Tibial nerve (tissue), 4 donors: ENCODE results near the gene AK2. TPM values are rescaled to one million over a fixed set of nuclear protein-coding genes. Genes with fewer than 3 reads are reported as not detected.

ENCODE experiments used
- DNase-seq, 2 donors: peaks; one replicate each; pipeline ENCODE4 v3.0.0-alpha.2; 2019; ENCODE audit warnings: low spot score in 2 of 2
- H3K27ac ChIP-seq, 4 donors: fragments of 200-600 bp; sonication (generic) in 3 of 4; one replicate each; pipeline ENCODE4 v1.5.1; 2017 to 2019; ENCODE audit warnings: mild to moderate bottlenecking in 1 of 4
- H3K27me3 ChIP-seq, 2 donors: fragments of 200-600 bp; sonication (generic) in 1 of 2; one replicate each; pipeline versions ENCODE4 v1.5.1 to v1.6.0; 2017 to 2019
- H3K36me3 ChIP-seq, 3 donors: fragments of 200-600 bp; sonication (generic); one replicate each; pipeline ENCODE4 v1.5.1; 2018 to 2019
- H3K4me1 ChIP-seq, 4 donors: fragments of 200-600 bp; sonication (generic) in 3 of 4; one replicate each; pipeline ENCODE4 v1.5.1; 2017 to 2019
- H3K4me3 ChIP-seq, 4 donors: fragments of 200-600 bp; sonication (generic) in 3 of 4; one replicate each; pipeline ENCODE4 v1.5.1; 2017 to 2019; ENCODE audit warnings: mild to moderate bottlenecking in 1 of 4, moderate library complexity in 1 of 4
- H3K9me3 ChIP-seq, 4 donors: fragments of 200-600 bp; sonication (generic) in 3 of 4; one replicate each; pipeline ENCODE4 v1.5.1; 2017 to 2019
- CTCF ChIP-seq, 5 experiments: fragments of 200-600 bp in 3 of 5; fragments of 450-650 bp in 2 of 5; sonication (generic) in 3 of 5; IDR thresholded peaks; one replicate each; pipeline ENCODE4 v1.5.1; 2016 to 2019; ENCODE audit warnings: antibody characterized with exemption in 5 of 5, mild to moderate bottlenecking in 3 of 5, moderate library complexity in 2 of 5
- EP300 ChIP-seq, 2 donors: sonication (generic); formaldehyde crosslinking; IDR thresholded peaks; one replicate each; pipeline ENCODE4 v1.6.1; 2017; ENCODE audit warnings: antibody characterized with exemption in 2 of 2, mild to moderate bottlenecking in 1 of 2
- POLR2A ChIP-seq, 2 donors: fragments of 450-650 bp; IDR thresholded peaks; one replicate each; pipeline ENCODE4 v1.6.1; 2017; ENCODE audit warnings: antibody characterized with exemption in 2 of 2, mild to moderate bottlenecking in 2 of 2, moderate library complexity in 2 of 2
- WGBS, 2 donors: methylation state at CpG; one replicate each; pipeline ENCODE4 v1.1.5; 2018; 5-methylcytosine and 5-hydroxymethylcytosine counted together
- total RNA-seq, 4 donors: library from RNA; depleted of rRNA; stranded (reverse); fragments of >200 nt; gene quantifications; one replicate each; pipeline ENCODE4 v1.1.0, GENCODE V29; 2016

Gene AK2
- total RNA-seq, 4 donors from 2014 or later, result 127 to 559 (median 207) TPM

GRCh38 chr1:33008051-33008914, 28.4 kb downstream of the AK2 start:
- H3K27me3 ChIP-seq, result no peaks in the 10 kb centered on the region
- peaks cover 2 to 64% (median 31%) of the 10 kb centered on the region in 4 donors for H3K4me1 ChIP-seq
- WGBS, 2 donors, result 82 to 89% methylated on average over 13 of the region's 13 CpGs
- TF ChIP-seq POLR2A (IDR thresholded peaks at IDR 0.05) (no peak), CTCF (IDR thresholded peaks at IDR 0.05) (no peak), EP300 (IDR thresholded peaks at IDR 0.05) (no peak)
- H3K4me3 ChIP-seq, result no peak overlapping the region
- no peaks in the 10 kb centered on the region for H3K9me3 ChIP-seq
- no peak for DNase-seq
- no peak overlapping the region for H3K27ac ChIP-seq
- H3K36me3 ChIP-seq, result peaks cover 0 to 39% (median 5%) of the 10 kb centered on the region in 3 donors

GRCh38 chr1:33007190-33008050, 29.3 kb downstream of the AK2 start:
- no peak overlapping the region for H3K4me3 ChIP-seq
- no peaks in the 10 kb centered on the region for H3K27me3 ChIP-seq
- H3K9me3 ChIP-seq, result no peaks in the 10 kb centered on the region
- DNase-seq, result peak in 1 of 2 donors; percentile 36
- peaks cover 2 to 57% (median 30%) of the 10 kb centered on the region in 4 donors for H3K4me1 ChIP-seq
- H3K36me3 ChIP-seq, result peaks cover 0 to 30% (median 0%) of the 10 kb centered on the region in 3 donors
- WGBS, 2 donors, result 61 to 75% methylated on average over 6 of the region's 6 CpGs
- H3K27ac ChIP-seq, result no peak overlapping the region
- no peak for TF ChIP-seq EP300 (IDR thresholded peaks at IDR 0.05)
- no peak for TF ChIP-seq POLR2A (IDR thresholded peaks at IDR 0.05)
- peak in 4 of 5 experiments; percentile 20 to 49 (median 34) for TF ChIP-seq CTCF (IDR thresholded peaks at IDR 0.05)

- no peaks in the 10 kb centered on the region for H3K9me3 ChIP-seq
- peaks cover 0 to 27% (median 0%) of the 10 kb centered on the region in 3 donors for H3K36me3 ChIP-seq
- peaks cover 2 to 42% (median 18%) of the 10 kb centered on the region in 4 donors for H3K4me1 ChIP-seq
- H3K27ac ChIP-seq, result peak overlapping the region in 1 of 4 donors; percentile 28
- 46 to 58% methylated on average over 9 of the region's 9 CpGs for WGBS, 2 donors
- DNase-seq, result no peak
- no peak for TF ChIP-seq EP300 (IDR thresholded peaks at IDR 0.05)
- no peak for TF ChIP-seq POLR2A (IDR thresholded peaks at IDR 0.05)
- no peak for TF ChIP-seq CTCF (IDR thresholded peaks at IDR 0.05)
- H3K27me3 ChIP-seq, result no peaks in the 10 kb centered on the region
- no peak overlapping the region for H3K4me3 ChIP-seq
Measured at GRCh38 chr1:33005838-33006421, 30.8 kb downstream of the AK2 start.

GRCh38 chr1:33005117-33005837, 31.4 kb downstream of the AK2 start:
- WGBS, 2 donors, result 71 to 78% methylated on average over 2 of the region's 2 CpGs
- TF ChIP-seq POLR2A (IDR thresholded peaks at IDR 0.05), result no peak
- TF ChIP-seq EP300 (IDR thresholded peaks at IDR 0.05), result no peak
- no peak for TF ChIP-seq CTCF (IDR thresholded peaks at IDR 0.05)
- no peak for DNase-seq
- Histone ChIP-seq H3K9me3 (no peaks in the 10 kb centered on the region), H3K4me1 (peaks cover 0 to 41% (median 13%) of the 10 kb centered on the region in 4 donors), H3K27me3 (no peaks in the 10 kb centered on the region), H3K27ac (peak overlapping the region in 1 of 4 donors; percentile 28), H3K36me3 (peaks cover 0 to 27% (median 0%) of the 10 kb centered on the region in 3 donors), H3K4me3 (no peak overlapping the region)
